GM19438 (cell line): Measurements from ENCODE around the gene EEF1AKMT3.

Source experiments
- ATAC-seq: cut with Tn5 transposase; IDR thresholded peaks from one replicate; pipeline ENCODE4 v1.9.1; 2021; ENCODE audit warnings: low read depth; ENCODE audit not compliant: unreplicated experiment

Gene EEF1AKMT3

GRCh38 chr12:57750561-57751431 is 21.6 kb upstream of the EEF1AKMT3 start:
- no peak for ATAC-seq

GRCh38 chr12:57751432-57751787 is 21.0 kb upstream of the EEF1AKMT3 start:
- ATAC-seq, result no peak

GRCh38 chr12:57751788-57752667 is 20.4 kb upstream of the EEF1AKMT3 start, which contains the start of gene CDK4:
Gene CDK4, minus strand, starts transcription at chr12:57752310. Its CDS starts 593 bp downstream, at chr12:57751717.
- peak; percentile 68 for ATAC-seq

- ATAC-seq, result no peak
Observed at GRCh38 chr12:57752668-57753000, 19.8 kb upstream of the EEF1AKMT3 start.

GRCh38 chr12:57753756-57754337 is 18.6 kb upstream of the EEF1AKMT3 start:
- ATAC-seq, result no peak

GRCh38 chr12:57754411-57755193 is 17.8 kb upstream of the EEF1AKMT3 start, which contains the start of gene MARCHF9:
Gene MARCHF9, plus strand, starts transcription at chr12:57755103. Its CDS starts 426 bp downstream, at chr12:57755529.
- peak; percentile 37 for ATAC-seq

- no peak for ATAC-seq
Observed at GRCh38 chr12:57755194-57755453, 17.3 kb upstream of the EEF1AKMT3 start.

GRCh38 chr12:57755454-57756372 is 16.7 kb upstream of the EEF1AKMT3 start:
- no peak for ATAC-seq

- no peak for ATAC-seq
Observed at GRCh38 chr12:57756406-57757341, 15.7 kb upstream of the EEF1AKMT3 start.

- no peak for ATAC-seq
Observed at GRCh38 chr12:57757771-57758170, 14.6 kb upstream of the EEF1AKMT3 start.

- ATAC-seq, result no peak
Observed at GRCh38 chr12:57758552-57759359, 13.7 kb upstream of the EEF1AKMT3 start.

GRCh38 chr12:57759360-57759980 is 12.9 kb upstream of the EEF1AKMT3 start:
- no peak for ATAC-seq

GRCh38 chr12:57760347-57760982 is 11.9 kb upstream of the EEF1AKMT3 start:
- no peak for ATAC-seq

GRCh38 chr12:57761391-57761998 is 10.9 kb upstream of the EEF1AKMT3 start:
- no peak for ATAC-seq

- no peak for ATAC-seq
Observed at GRCh38 chr12:57762463-57762862, 10.0 kb upstream of the EEF1AKMT3 start.
